GM19324 (cell line): Measurements from ENCODE around the gene NPHS2.

ENCODE experiments used
- ATAC-seq: cut with Tn5 transposase; IDR thresholded peaks from one replicate; pipeline ENCODE4 v1.9.1; 2021; ENCODE audit warnings: mild to moderate bottlenecking, moderate library complexity; ENCODE audit not compliant: unreplicated experiment, low FRiP score

The NPHS2 gene

GRCh38 chr1:179575497-179576314 lies at the start of gene NPHS2:
TSS of gene NPHS2 (minus strand) at chr1:179575948. CDS start at chr1:179575864, 84 bp downstream.
- ATAC-seq, result no peak

DNA sequence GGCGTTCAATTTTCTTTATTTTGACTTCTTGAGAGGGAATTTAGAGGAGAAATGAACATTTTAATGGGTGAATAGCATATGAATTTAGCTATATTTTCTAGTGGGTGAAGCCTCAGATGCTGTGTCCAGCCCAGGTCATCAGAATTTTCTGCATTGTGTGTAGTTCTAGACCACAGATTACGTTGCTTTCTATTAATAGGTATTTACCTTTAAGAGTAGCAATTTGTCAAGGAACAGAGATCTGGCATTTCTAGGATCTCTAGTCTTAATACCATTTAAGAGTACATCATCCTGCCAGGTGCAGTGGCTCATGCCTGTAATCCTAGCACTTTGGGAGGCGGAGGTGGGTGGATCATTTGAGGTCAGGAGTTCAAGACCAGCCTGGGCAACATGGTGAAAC lies 36.6 kb upstream of the NPHS2 start:
- no peak for ATAC-seq

DNA sequence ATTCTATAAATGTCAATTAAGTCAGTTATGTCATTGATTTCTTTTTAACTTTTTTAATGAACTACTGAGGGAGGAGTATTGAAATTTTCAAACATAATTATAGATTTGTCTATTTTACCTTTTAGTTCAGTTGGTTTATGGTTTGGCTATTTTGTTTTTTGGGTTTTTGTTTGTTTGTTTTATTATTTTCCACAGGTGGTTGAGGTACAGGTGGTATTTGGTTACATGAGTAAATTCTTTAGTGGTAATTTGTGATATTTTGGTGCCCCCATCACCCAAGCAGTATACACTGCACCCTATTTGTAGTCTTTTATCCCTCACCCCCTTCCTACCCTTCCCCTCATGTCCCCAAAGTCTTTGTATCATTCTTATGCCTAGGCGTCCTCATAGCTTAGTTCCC lies 25.3 kb upstream of the NPHS2 start:
- no peak for ATAC-seq

DNA sequence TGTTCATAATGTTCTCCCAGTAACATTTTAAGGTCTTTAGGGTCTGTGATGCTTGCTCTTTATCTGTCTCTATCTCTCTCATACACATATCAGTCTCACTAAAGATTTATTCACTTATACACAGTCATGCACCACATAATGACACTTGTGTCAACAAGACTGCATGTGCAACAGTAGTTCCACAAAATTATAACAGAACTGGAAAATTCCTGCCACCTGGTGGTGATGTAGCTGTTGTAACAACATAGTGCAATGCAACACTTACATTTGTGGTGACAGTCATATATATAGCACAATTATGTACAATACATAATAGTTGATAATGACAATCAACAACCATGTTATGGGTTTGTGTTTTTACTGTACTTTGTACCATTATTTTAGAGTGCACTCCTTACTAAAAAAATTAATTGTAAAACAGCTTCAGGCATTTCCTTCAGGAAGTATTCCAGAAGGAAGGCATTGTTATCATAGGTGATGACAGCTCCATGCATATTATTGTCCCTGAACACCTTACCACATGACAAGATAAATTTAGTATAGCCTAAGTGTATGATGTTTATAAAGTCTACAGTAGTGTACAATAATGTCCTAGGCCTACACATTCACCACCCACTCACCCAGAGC lies 24.0 kb upstream of the NPHS2 start:
- ATAC-seq, result no peak

GRCh38 chr1:179598631-179599030 lies 22.9 kb upstream of the NPHS2 start:
- ATAC-seq, result no peak

GRCh38 chr1:179591592-179592580 lies 16.1 kb upstream of the NPHS2 start, which contains the start of gene TDRD5:
TSS of gene TDRD5 (plus strand) at chr1:179591832. CDS start at chr1:179592616, 784 bp downstream.
- no peak for ATAC-seq

DNA sequence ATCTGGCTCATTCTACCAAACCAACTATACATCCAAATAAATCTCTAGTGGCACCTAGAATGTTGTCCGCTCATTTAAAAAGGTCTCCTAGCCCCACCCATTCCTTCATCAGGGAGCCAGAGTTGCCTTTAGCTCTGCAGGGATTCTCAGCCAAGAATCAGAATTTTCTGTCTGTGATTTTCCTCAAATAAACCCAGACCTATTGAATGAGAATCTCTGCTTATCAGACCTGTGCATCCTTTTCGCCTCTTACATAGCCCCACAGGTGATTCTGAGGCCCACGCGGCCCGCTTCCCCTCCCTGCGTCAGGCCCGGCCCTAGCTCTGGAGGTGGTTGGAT lies 15.5 kb upstream of the NPHS2 start:
- no peak for ATAC-seq

DNA sequence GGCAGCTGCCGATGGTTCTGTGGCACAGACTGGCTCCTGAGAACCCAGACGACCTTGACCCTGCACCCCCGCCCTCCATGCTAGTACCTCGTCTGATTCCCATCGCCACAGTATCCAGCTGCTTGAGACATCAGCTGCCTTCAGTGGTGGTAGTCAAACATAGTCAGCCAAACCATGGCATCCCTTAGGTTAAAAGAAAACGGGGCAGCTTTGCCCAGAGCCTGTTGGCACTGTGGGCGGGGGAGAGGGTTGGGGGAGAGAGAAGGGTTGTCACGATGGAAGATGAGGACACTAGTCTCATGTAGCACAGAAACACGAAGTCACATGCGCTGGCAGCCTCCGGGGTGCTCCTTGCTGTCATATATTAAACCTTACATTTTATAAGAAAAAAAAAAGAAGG lies 14.9 kb upstream of the NPHS2 start:
- ATAC-seq, result no peak

- ATAC-seq, result no peak
Measured at GRCh38 chr1:179589509-179589908, 13.8 kb upstream of the NPHS2 start.

- no peak for ATAC-seq
Measured at GRCh38 chr1:179588425-179589024, 12.8 kb upstream of the NPHS2 start.

GRCh38 chr1:179587336-179587735 lies 11.6 kb upstream of the NPHS2 start:
- ATAC-seq, result no peak

DNA sequence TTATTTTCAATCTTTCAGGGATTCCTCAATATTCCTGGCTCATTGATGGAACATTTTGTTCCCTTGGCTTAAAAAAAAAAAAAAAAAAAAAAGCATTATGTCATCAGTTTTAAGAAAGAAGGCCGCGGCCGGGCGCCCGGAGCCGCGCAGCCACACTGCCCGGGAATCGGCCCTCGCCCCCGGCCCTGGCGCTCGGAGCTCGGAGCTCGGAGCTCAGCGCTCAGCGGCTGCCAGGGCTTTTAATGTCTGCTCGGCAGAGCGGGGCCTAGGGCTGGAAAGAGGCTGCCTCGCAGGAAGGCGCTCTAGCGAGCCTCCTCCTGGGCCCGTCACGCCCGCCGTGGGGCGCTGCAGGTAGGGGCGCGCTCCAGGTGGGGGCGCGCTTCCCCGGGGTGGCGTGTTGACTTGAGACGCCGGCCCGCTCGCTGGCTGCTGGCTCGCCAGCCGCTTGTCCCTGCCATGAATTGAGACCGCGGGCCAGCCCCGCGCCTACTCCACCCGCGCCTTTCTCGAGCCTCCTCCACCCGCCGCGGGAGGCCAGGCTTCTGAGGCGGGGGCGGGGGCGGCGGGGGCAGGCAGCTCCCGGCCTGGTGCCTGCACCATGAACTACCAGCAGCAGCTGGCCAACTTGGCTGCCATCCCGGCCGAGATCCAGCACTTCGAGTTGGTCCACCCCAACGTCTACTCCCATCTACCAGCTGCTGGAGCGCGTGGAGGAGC lies 10.5 kb upstream of the NPHS2 start:
- ATAC-seq, result no peak

- ATAC-seq, result no peak
Measured at GRCh38 chr1:179583771-179584320, 8.1 kb upstream of the NPHS2 start.

DNA sequence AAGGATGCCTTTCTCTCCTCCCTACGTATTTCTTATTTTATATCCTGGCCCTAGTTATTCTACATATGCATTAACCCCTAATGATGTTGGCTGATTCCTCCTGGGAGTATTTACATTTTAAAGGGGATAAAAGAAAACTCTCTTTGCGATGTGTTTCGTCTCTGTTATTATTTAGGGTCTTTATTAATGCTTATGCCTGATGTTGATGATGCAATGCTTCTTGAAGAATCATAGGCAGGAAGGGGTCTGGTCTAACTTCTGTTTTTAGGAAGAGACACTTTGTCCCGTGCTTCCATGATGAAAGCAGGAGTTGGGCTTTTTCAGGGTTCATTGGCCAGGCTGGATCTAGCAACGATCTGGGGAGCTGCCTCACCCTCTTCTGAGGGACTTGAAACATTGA lies 761 bp upstream of the NPHS2 start:
- no peak for ATAC-seq

DNA sequence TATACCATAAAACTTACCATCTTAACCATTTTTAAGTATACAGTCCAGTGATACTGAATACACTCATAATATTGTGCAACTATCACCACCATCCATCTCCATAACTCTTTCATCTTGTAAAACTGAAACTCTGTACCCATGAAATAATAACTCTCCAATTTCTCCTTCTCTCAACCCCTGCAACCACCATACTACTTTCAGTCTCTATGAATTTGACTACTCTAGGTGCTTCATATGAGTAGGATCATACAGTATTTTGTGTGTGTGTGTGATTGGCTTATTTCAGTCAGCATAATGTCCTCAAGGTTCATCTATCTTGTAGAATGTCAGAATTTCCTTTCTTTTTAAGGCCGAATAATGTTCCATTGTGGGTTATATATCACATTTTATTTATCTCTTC lies 17.7 kb downstream of the NPHS2 start:
- ATAC-seq, result no peak

DNA sequence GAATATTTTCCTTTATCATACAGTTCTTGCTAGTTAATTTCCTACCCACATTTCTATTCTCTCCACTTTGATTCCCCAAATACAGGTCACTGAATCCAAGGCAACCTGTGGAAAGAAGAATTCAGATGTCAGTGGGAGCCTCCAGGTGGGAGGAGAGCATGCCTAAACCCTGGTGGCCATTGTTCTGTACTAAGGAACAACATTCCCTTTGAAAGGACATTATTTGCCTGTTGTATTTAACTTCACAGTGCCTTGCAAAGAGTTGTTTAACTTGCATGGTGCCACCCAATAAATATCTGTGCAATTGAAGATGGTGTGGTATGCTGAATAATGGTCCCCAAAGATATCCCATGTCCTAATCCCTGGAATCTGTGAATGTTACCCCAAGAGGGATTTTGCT lies 21.3 kb downstream of the NPHS2 start:
- ATAC-seq, result no peak

DNA sequence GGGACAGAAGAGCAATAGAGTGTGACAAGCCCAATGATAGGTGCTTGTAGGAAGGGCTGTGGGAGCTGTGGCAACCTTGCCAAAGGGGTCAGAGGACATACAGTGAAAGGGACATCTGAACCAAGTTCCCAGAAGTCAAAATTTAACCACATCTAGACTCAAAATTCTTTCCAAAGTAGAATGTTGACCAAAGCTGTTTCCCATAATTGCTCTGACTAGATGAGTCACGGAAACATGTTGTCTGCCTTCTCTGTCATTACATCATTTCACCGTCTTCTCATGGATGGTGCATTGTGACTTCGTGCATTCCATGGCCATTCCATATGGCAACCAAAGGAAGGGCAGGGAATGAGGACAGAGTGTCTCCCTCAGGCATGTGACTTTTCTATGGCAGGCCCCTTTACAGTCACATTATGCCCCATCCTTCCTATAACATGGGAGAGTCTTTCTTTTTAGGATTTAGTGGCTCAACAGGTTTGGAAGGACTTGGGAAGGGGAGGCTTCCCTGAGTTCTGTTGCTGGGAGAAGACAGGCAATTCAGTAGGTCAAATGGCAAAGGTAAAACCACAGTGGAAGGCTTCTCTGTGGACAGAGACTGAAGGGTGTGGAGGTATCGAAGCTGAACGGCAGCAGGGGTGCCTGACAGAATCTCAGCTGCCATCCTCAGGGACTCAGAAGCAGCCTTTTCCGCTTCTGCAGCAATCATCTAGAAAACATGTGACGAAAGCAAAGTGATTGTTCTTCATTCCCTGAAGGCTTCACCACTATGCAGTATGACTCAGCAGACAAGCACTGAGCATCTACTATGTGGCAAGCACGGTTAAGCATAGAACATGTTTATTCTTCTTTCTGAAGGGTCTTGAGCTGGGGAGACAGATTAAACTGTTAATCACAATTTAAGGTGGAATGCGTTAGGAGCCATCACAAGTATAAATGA lies 24.7 kb downstream of the NPHS2 start:
- no peak for ATAC-seq

- no peak for ATAC-seq
Measured at GRCh38 chr1:179549368-179549700, 26.4 kb downstream of the NPHS2 start.
